ENCODE measurements around the gene KRT5.
"Not testable (repeated sequence)": the region's sequence is repeated elsewhere in the genome, so short reads cannot be mapped to it uniquely, and the experiment has no call there.

The KRT5 gene

DNA sequence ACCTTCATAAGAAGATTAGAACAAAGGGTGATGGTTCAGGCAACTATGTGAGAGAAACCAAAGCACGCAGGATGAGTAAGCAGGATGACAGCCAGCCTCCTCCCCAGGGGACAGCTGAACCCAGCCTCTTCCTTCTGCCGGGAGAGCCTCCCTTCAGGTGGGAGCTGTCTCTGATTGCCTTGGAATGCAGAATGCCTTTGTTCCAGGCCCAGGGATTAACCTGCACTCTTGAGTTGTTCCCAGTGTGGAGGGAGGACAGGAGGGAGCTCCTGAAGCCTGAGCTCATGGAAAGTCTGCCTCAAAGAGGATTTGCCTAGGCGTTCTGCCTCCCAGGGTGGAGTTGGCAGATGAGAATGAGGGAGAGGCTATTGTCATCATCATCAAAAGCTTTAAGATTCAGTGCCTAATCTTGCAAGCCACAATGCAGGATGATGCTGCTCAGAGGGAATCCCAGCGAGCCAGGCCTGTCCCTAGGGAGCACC lies 23.6 kb downstream of the KRT5 start:
- no peak for DNase-seq (ENCODE audit: low read depth in 2 of 3, low spot score in 1 of 3)

DNA sequence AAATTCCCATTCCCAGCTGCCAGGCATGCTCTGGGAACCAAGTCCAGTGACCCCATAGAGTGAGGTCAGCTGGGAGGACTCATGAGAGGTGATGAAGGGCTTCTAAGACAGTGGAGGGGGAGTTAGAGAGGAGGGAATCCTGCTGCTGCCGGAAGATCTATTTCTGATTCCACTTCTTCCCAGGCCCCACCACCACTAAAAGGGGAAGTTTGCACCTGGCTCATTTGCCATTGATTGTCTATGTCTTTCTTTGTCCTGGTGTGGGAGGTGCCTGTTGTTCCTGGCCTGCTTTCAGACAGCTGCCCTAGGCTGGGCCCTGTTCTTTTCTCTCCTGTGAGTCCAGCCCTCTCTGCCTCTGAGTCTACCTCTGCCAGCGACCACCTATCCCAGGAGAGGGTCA lies 24.1 kb downstream of the KRT5 start:
- no peak for DNase-seq (ENCODE audit: low read depth in 2 of 3, low spot score in 1 of 3)

DNA sequence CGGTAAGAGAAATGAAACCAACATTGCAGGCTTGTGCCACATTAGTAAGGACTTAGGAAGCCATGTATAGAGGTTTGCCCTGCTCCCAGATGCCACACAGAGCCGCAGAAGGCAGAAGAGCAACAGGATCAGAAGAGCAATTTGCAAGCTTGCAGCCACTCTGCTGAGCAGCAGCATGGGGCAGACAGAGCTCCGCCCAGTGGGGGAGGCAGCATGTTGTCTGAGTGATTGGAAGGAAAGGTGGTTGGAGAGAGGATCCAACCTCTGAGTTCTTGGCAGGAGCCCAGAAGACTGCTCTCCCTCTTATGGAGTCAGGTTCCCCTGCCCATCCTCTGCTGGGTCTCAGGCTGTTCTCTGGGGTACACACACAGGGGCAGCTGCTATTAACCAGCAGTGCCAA lies 24.8 kb downstream of the KRT5 start:
- no peak for DNase-seq (ENCODE audit: low read depth in 2 of 3, low spot score in 1 of 3)

DNA sequence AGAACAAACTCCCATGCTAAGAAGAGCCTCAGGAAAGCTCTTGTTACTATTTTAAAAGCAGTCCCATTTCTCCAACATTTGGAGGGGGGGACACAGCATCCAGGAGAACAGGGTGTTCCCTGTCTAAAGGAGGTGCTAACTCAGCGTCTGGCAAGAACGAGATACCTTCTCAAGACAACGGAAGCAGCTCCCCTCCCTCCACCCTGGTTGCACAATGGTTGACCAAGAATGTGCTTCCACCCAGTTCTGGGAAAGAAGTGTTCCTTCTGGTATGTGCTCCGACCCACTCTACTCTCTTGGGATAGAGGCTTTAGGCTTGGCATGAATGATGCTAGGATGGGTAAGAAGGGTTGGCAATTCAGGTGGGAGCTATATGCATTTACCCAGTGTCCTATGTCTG lies 25.7 kb downstream of the KRT5 start:
- no peak for DNase-seq (ENCODE audit: low read depth in 2 of 3, low spot score in 1 of 3)

DNA sequence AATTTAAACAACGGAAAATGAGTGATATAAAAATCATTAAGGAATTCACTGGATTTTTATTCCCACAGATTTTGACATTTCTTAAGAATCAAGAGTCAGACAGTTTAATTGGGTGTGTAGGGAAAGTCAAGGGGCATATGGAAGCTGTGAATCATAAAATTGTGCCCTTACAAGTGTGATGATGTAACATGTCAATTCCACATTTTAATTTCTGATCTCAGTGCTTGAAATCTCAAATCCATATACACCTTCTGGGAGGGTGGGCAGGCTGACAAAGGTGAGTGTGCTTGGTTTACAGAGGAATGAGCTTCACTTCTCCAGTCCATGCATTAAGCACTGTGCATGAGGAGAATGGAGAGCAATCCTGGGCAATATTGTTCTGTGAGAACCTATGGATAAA lies 26.1 kb downstream of the KRT5 start:
- no peak for DNase-seq (ENCODE audit: low read depth in 2 of 3, low spot score in 1 of 3)

DNA sequence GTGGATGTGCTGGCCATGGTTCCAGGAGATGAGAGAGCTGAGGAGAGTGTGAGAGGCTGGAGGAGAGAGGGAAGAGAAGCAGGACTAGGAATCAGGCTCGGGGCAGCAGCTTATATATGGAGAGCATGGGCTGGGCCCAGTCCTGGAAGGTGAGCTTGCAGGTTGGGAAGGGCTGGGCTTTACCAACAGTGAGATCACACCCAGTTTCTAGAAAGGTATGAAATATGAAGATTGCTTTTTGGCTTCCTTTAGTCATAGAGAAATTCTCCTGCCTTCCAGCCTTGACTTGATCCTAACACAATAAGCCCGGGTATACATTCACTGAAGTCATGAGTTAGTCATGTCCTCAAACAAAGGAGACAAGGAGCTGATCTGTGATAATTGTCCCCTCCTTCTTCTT lies 27.0 kb downstream of the KRT5 start, which contains the start of gene KRT6A:
TSS of gene KRT6A (minus strand) at position 86 of the 400 bp plus-strand sequence. CDS start at position 17, 69 bp downstream.
- no peak for DNase-seq (ENCODE audit: low read depth in 2 of 3, low spot score in 1 of 3)

DNA sequence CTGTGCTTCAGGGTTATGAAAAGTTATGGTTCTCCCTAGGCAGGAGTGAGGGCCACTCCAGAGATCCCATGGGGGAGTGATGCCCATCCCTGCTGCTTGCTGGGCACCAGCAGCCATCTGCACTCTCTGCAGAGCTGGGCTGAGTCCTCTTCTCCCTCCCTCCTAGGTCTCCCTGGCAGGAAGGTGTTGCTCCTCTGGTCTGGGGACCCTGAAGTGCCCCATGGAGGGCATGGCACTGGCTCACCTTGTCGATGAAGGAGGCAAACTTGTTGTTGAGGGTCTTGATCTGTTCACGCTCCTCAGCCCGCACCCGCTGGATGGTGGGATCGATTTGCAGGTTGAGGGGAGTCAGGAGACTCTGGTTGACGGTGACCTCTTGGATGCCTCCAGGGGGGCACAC lies 27.8 kb downstream of the KRT5 start:
- not testable (repeated sequence) for DNase-seq (ENCODE audit: low read depth in 2 of 3, low spot score in 1 of 3)

DNA sequence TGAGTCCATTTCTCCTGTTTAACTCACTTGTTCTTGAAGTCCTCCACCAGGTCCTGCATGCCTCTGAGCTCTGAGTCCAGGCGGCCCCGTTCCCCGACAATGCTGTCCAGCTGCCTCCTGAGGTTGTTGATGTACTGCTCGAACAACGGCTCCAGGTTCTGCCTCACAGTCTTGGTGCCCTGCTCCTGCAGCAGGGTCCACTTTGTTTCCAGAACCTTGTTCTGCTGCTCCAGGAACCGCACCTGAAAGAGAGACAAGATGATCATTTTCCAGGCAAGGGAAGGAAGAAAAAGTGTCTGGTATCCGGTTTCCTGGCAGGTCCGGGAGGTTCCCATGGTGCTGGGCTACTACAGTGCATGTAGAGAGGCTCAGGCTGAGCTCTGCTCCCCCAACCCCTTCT lies 28.7 kb downstream of the KRT5 start:
- DNase-seq (ENCODE audit: low read depth in 2 of 3, low spot score in 1 of 3), result not testable (repeated sequence)

DNA sequence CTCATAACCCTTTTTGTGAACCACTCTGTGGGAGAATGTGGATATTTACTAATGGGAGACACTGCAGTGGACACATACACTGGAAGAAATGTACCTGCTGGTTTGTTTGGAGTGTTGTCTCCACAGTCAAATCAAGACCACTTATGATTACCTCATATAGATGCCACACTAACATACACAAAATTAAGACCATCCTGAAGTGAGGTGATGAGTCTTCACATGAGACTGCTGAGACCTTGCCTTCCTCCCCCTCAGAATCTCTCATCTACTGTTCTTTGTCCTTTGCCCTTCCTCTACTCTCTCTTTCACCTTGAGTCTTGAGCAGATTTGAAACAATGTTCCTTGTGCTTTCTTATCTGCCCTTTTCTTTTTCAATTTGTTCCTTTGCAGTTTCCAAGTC lies 31.5 kb downstream of the KRT5 start:
- DNase-seq (ENCODE audit: low read depth in 2 of 3, low spot score in 1 of 3), result no peak

DNA sequence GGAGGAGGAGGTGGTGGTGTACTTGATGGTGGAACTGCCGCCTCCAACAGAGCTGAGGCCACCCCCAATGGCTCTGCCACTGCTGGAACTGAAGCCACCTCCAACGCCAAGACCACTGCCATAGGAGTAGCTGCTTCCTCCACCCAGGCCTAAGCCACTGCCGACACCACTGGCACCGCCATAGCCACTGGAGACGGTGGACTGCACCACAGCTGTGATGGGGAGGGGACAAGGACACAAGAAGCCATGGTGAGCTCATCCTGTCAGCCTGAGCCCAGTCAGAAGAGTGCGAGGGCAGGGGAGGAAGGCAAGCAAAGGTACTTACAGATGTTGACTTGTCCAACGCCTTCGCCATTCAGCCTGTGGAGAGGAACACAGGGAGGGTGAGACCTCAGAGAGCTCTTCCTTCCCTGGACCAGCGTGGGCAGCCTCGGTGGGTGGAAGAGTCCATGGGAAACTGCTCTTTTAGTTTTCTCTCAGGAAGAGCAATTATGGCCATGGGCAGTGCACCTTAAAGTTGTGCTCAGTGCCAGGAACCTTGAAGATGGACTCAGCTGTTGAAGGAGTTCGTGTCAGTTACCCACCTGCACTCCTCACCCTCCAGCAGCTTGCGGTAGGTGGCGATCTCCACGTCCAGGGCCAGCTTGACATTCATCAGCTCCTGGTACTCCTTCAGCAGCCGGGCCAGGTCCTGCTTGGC lies 32.3 kb downstream of the KRT5 start:
- DNase-seq (ENCODE audit: low read depth in 2 of 3, low spot score in 1 of 3), result not testable (repeated sequence)

DNA sequence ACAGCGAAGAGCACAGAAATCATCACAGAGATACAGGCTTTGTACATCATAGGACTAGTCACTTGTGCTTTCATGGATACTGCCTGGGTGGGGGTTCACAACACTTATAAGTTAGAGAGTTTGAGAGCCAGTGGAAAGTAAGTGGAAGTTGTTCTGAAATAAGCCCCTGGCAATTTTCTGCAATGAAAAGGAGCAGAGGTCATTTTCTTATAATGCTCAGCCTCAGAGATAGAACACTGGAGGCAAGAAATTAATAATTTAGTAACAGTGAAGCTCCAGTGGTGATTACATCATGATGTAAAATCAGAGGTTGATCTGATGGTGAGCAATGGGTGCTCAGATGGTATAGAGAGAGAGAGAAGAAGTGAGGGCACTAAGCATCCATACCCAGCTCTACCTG lies 33.0 kb downstream of the KRT5 start:
- no peak for DNase-seq (ENCODE audit: low read depth in 2 of 3, low spot score in 1 of 3)

DNA sequence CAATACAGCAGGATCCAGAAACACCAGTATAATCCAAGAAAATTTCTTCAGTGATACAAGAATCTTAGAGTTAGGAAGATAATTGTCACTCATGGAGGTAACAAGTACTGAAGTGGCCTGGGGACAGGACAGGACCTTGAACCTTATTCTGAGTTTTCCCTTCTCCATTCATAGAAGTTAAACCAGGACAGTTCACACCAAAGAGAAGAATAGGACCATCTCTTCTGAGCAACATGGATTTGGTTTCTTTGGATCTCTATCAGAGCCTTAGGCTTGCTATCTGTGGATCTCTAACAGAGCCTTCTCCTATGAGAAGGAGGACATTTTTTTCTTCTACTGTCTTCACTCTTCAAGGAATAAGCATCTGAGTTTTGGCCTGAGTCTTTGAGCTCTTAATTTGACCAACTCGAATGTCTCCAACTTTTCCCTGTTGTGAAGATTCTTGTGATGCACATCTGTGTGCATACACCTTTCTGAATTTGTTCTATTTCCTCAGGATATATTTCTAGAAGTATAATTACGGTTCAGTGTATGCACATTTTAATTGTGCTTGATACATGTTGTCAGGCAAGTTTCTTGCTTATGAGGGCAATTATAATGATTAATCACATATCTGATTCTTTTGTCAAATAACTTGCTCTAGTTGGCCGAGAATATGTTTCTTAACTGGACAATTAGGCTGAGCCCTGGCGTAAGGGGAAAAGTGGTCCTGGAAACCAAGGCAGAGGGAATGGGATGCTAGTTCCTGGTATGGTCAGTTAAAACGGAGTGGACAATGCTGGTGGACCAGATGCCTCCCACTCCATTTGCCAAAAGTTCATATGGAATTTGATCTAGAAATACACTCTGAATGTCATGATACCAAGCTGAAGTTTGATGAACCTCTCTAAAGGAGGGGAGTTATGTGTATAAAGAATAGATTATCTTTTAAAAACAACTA lies 33.8 kb downstream of the KRT5 start:
- no peak for DNase-seq (ENCODE audit: low read depth in 2 of 3, low spot score in 1 of 3)

DNA sequence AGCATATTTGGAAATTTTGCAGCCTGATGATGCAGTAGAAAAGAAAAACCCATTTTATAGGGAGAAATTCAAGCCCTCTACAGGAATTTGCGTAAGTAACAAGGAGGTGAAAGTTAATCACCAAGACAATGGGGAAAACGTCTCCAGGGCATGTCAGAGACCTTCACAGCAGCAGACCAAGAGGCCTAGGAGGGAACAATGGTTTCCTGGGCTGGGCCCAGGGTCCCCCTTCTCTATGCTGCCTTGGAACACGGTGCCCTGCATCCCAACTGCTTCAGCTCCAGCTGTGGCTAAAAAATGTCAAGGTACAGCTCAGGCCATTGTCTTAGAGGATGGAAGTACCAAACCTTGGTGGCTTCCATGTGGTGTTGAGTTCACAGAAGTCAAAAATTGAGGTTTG lies 40.1 kb downstream of the KRT5 start:
- no peak for DNase-seq (ENCODE audit: low read depth in 2 of 3, low spot score in 1 of 3)

DNA sequence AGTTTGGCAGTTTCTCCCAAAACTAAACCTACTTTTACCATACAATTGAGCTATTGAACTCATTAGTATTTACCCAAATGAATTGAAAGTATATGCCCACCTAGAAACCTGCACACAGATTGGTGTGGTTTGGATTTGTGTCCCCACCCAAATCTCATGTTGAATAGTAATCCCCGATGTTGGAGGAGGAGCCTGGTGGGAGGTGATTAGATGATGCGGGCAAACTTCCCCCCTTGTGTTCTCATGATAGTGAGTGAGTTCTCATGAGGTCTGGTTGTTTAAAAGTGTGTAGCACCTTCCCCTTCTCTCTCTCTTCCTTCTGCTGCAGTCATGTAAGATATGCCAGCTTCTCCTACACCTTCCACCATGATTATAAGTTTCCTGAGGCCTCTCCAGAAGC lies 42.5 kb downstream of the KRT5 start:
- DNase-seq (ENCODE audit: low read depth in 2 of 3, low spot score in 1 of 3), result no peak

DNA sequence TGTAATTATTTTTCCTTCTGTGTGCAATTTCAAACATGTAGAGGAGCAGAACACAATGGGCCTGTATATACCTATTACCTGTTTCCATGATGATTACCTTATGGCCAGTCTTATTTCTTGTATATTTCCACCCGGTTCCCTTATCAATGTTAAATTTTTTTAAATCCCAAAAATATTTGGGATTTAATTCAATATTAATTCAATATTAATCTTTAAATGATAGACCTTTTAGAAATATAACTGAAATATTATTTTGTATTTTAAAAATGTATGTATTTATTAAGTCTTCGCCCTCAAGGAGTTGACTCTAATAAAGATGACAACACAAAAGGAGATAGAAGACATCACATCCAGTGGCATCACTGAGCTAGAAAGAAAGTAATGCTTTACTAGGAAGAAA lies 46.0 kb downstream of the KRT5 start:
- no peak for DNase-seq (ENCODE audit: low read depth in 2 of 3, low spot score in 1 of 3)

DNA sequence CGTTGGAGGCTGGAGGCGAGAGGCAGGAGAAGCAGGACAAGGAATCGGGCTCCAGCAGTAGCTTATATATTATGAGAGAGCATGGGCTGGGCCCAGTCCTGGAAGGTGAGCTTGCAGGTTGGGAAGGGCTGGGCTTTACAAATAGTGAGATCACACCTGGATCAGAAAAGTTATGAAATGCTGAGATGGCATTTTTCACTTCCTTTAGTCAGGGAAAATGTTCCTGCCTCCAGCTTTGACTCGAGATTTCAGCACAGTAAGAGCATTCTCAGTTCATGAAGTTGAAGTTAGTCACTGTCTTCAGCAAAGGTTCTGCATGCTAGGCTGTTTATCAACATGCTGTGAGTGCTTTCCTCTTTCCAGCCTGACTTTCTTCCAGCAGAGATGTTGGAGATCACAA lies 46.4 kb downstream of the KRT5 start, which contains the start of gene KRT6C:
TSS of gene KRT6C (minus strand) at position 38 of the 400 bp plus-strand sequence. CDS start 68 bp downstream, outside the sequence.
- no peak for DNase-seq (ENCODE audit: low read depth in 2 of 3, low spot score in 1 of 3)

DNA sequence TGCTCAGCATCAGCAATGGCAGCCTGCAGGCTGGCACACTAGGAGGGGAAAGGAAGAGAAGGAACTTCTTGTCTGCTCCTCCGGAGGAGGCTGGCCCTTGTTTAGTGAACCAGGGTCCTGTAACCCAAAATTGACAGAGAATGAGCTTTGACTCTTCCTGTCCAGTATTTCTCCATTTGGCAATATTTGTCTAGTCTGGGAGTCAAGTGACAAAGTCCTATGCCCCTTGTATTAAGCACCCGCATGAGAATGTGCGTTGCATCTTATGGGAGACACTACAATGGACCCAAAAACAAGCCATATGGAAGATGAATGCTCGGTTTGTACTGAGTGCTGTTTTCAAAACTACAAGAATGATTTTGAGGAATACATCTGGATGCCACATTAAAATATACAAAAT lies 50.3 kb downstream of the KRT5 start:
- DNase-seq (ENCODE audit: low read depth in 2 of 3, low spot score in 1 of 3), result no peak

DNA sequence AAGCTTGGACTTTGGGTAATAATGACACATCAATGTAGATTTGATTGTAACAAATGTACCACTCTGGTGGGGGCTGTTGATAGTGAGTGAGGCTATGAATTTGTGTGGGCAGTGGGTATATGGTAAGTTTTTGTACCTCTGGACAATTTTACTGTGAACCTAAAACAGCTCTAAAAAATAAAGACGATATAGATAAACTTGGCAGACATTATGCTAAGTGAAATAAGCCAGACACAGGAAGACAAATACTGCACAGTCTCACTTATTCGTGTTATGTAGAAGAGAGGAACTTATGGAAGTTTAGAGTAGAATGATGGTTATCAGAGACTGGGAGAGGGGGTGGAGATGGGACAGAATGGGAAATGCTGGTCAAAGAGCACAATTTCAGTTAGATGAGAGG lies 55.3 kb downstream of the KRT5 start:
- no peak for DNase-seq (ENCODE audit: low read depth in 2 of 3, low spot score in 1 of 3)
